Measurements from ENCODE around the gene SLC6A8.

- TF ChIP-seq CTCF (IDR thresholded peaks at IDR 0.05) (no peak), POLR2A (IDR thresholded peaks at IDR 0.05) (no peak)
Measured at GRCh38 chrX:153671589-153672530, 15.9 kb upstream of the SLC6A8 start.
